ENCODE results near the gene CLNK. TPM values are rescaled to one million over a fixed set of nuclear protein-coding genes. Genes with fewer than 3 reads are reported as not detected.

Gene CLNK
- total and polyA plus RNA-seq, 5 donors from 2014 or later = 0.67 to 4.5 (median 2.5) TPM

- Mint-ChIP-seq H3K4me1 (peaks cover 0 to 3% (median 0%) of the 10 kb centered on the region in 4 donors), H3K4me3 (no peak overlapping the region)
Measured at GRCh38 chr4:10565166-10565780, 119.3 kb downstream of the CLNK start.

GRCh38 chr4:10554694-10555093, 129.9 kb downstream of the CLNK start:
- Mint-ChIP-seq H3K27ac (no peak overlapping the region), H3K36me3 (no peaks in the 10 kb centered on the region), H3K27me3 (no peaks in the 10 kb centered on the region), H3K9me3 (peaks cover 0 to 3% (median 0%) of the 10 kb centered on the region in 7 donors), H3K4me1 (peaks cover 0 to 5% (median 2%) of the 10 kb centered on the region in 4 donors), H3K4me3 (no peak overlapping the region)
- Histone ChIP-seq H3K9me3 (ENCODE audit: control insufficient read depth in 2 of 2, low read length in 2 of 2) (no peaks in the 10 kb centered on the region), H3K4me3 (ENCODE audit: low read depth, low read length) (no peak overlapping the region), H3K4me1 (ENCODE audit: control insufficient read depth, insufficient read depth, low read length, poor library complexity, severe bottlenecking) (no peaks in the 10 kb centered on the region), H3K27me3 (ENCODE audit: control insufficient read depth, insufficient read depth, low read length) (no peaks in the 10 kb centered on the region), H3K27ac (ENCODE audit: insufficient read depth, low read length, poor library complexity, severe bottlenecking) (no peak overlapping the region), H3K36me3 (ENCODE audit: control insufficient read depth, insufficient read depth, low read length) (no peaks in the 10 kb centered on the region)
- ATAC-seq (ENCODE audit: low read depth in 2 of 2) = peak; percentile 50 to 53
- peak; percentile 6 to 51 (median 28) for DNase-seq

More at GRCh38 chr4:10565166-10565780, 119.3 kb downstream of the CLNK start:
- no peaks in the 10 kb centered on the region for H3K9me3 Mint-ChIP-seq
- H3K27me3 Mint-ChIP-seq = peaks cover 4% of the 10 kb centered on the region
- Histone ChIP-seq H3K36me3 (ENCODE audit: control insufficient read depth, insufficient read depth, low read length) (no peaks in the 10 kb centered on the region), H3K4me3 (ENCODE audit: low read depth, low read length) (no peak overlapping the region), H3K4me1 (ENCODE audit: control insufficient read depth, insufficient read depth, low read length, poor library complexity, severe bottlenecking) (no peaks in the 10 kb centered on the region), H3K27me3 (ENCODE audit: control insufficient read depth, insufficient read depth, low read length) (peaks cover 2% of the 10 kb centered on the region), H3K27ac (ENCODE audit: insufficient read depth, low read length, poor library complexity, severe bottlenecking) (no peak overlapping the region), H3K9me3 (ENCODE audit: control insufficient read depth in 2 of 2, low read length in 2 of 2) (no peaks in the 10 kb centered on the region)
- no peak overlapping the region for H3K27ac Mint-ChIP-seq
- ATAC-seq (ENCODE audit: low read depth in 2 of 2) (no peak), DNase-seq (no peak)
- H3K36me3 Mint-ChIP-seq = peaks cover 3% of the 10 kb centered on the region

GRCh38 chr4:10554121-10554520, 130.4 kb downstream of the CLNK start:
- peaks cover 0 to 5% (median 2%) of the 10 kb centered on the region in 4 donors for H3K4me1 Mint-ChIP-seq
- DNase-seq = no peak
- no peak overlapping the region for H3K27ac Mint-ChIP-seq
- no peak for ATAC-seq (ENCODE audit: low read depth in 2 of 2)
- H3K4me3 Mint-ChIP-seq = no peak overlapping the region
- Histone ChIP-seq H3K9me3 (ENCODE audit: control insufficient read depth in 2 of 2, low read length in 2 of 2) (no peaks in the 10 kb centered on the region), H3K27ac (ENCODE audit: insufficient read depth, low read length, poor library complexity, severe bottlenecking) (no peak overlapping the region), H3K36me3 (ENCODE audit: control insufficient read depth, insufficient read depth, low read length) (no peaks in the 10 kb centered on the region), H3K4me1 (ENCODE audit: control insufficient read depth, insufficient read depth, low read length, poor library complexity, severe bottlenecking) (no peaks in the 10 kb centered on the region), H3K4me3 (ENCODE audit: low read depth, low read length) (no peak overlapping the region), H3K27me3 (ENCODE audit: control insufficient read depth, insufficient read depth, low read length) (no peaks in the 10 kb centered on the region)
- no peaks in the 10 kb centered on the region for H3K27me3 Mint-ChIP-seq
- H3K9me3 Mint-ChIP-seq = peaks cover 0 to 3% (median 0%) of the 10 kb centered on the region in 7 donors
- H3K36me3 Mint-ChIP-seq = no peaks in the 10 kb centered on the region

GRCh38 chr4:10552591-10553280, 131.8 kb downstream of the CLNK start:
- Histone ChIP-seq H3K9me3 (ENCODE audit: control insufficient read depth in 2 of 2, low read length in 2 of 2) (no peaks in the 10 kb centered on the region), H3K4me3 (ENCODE audit: low read depth, low read length) (no peak overlapping the region), H3K4me1 (ENCODE audit: control insufficient read depth, insufficient read depth, low read length, poor library complexity, severe bottlenecking) (no peaks in the 10 kb centered on the region), H3K27ac (ENCODE audit: insufficient read depth, low read length, poor library complexity, severe bottlenecking) (no peak overlapping the region), H3K27me3 (ENCODE audit: control insufficient read depth, insufficient read depth, low read length) (no peaks in the 10 kb centered on the region), H3K36me3 (ENCODE audit: control insufficient read depth, insufficient read depth, low read length) (no peaks in the 10 kb centered on the region)
- H3K9me3 Mint-ChIP-seq = peaks cover 0 to 3% (median 0%) of the 10 kb centered on the region in 7 donors
- no peak overlapping the region for H3K27ac Mint-ChIP-seq
- ATAC-seq (ENCODE audit: low read depth in 2 of 2) = no peak
- H3K4me1 Mint-ChIP-seq = peaks cover 0 to 5% (median 2%) of the 10 kb centered on the region in 4 donors
- H3K4me3 Mint-ChIP-seq = no peak overlapping the region
- DNase-seq = no peak
- H3K36me3 Mint-ChIP-seq = no peaks in the 10 kb centered on the region
- no peaks in the 10 kb centered on the region for H3K27me3 Mint-ChIP-seq

- H3K27me3 Mint-ChIP-seq = peaks cover 15% of the 10 kb centered on the region
- no peaks in the 10 kb centered on the region for H3K9me3 Mint-ChIP-seq
- no peak overlapping the region for H3K27ac Mint-ChIP-seq
- Histone ChIP-seq H3K27me3 (ENCODE audit: control insufficient read depth, insufficient read depth, low read length) (peaks cover 3% of the 10 kb centered on the region), H3K36me3 (ENCODE audit: control insufficient read depth, insufficient read depth, low read length) (no peaks in the 10 kb centered on the region), H3K4me3 (ENCODE audit: low read depth, low read length) (no peak overlapping the region), H3K4me1 (ENCODE audit: control insufficient read depth, insufficient read depth, low read length, poor library complexity, severe bottlenecking) (no peaks in the 10 kb centered on the region), H3K9me3 (ENCODE audit: control insufficient read depth in 2 of 2, low read length in 2 of 2) (no peaks in the 10 kb centered on the region), H3K27ac (ENCODE audit: insufficient read depth, low read length, poor library complexity, severe bottlenecking) (no peak overlapping the region)
- no peaks in the 10 kb centered on the region for H3K36me3 Mint-ChIP-seq
- H3K4me3 Mint-ChIP-seq = no peak overlapping the region
- DNase-seq = no peak
- no peaks in the 10 kb centered on the region for H3K4me1 Mint-ChIP-seq
- ATAC-seq (ENCODE audit: low read depth in 2 of 2) = no peak
Measured at GRCh38 chr4:10535912-10536311, 148.7 kb downstream of the CLNK start.

- Mint-ChIP-seq H3K9me3 (no peaks in the 10 kb centered on the region), H3K27me3 (peaks cover 19% of the 10 kb centered on the region), H3K36me3 (no peaks in the 10 kb centered on the region), H3K4me1 (no peaks in the 10 kb centered on the region), H3K4me3 (no peak overlapping the region), H3K27ac (peak overlapping the region in 1 of 3 donors; percentile 83)
- ATAC-seq (ENCODE audit: low read depth in 2 of 2) = no peak
- H3K4me1 ChIP-seq (ENCODE audit: control insufficient read depth, insufficient read depth, low read length, poor library complexity, severe bottlenecking) = no peaks in the 10 kb centered on the region
- no peaks in the 10 kb centered on the region for H3K9me3 ChIP-seq (ENCODE audit: control insufficient read depth in 2 of 2, low read length in 2 of 2)
- DNase-seq = no peak
- H3K4me3 ChIP-seq (ENCODE audit: low read depth, low read length) = no peak overlapping the region
- H3K27ac ChIP-seq (ENCODE audit: insufficient read depth, low read length, poor library complexity, severe bottlenecking) = no peak overlapping the region
- H3K36me3 ChIP-seq (ENCODE audit: control insufficient read depth, insufficient read depth, low read length) = no peaks in the 10 kb centered on the region
- peaks cover 7% of the 10 kb centered on the region for H3K27me3 ChIP-seq (ENCODE audit: control insufficient read depth, insufficient read depth, low read length)
Measured at GRCh38 chr4:10534820-10535219, 149.7 kb downstream of the CLNK start.

- no peaks in the 10 kb centered on the region for H3K4me1 Mint-ChIP-seq
- Histone ChIP-seq H3K4me3 (ENCODE audit: low read depth, low read length) (no peak overlapping the region), H3K27me3 (ENCODE audit: control insufficient read depth, insufficient read depth, low read length) (peaks cover 6% of the 10 kb centered on the region), H3K9me3 (ENCODE audit: control insufficient read depth in 2 of 2, low read length in 2 of 2) (no peaks in the 10 kb centered on the region), H3K27ac (ENCODE audit: insufficient read depth, low read length, poor library complexity, severe bottlenecking) (no peak overlapping the region), H3K4me1 (ENCODE audit: control insufficient read depth, insufficient read depth, low read length, poor library complexity, severe bottlenecking) (no peaks in the 10 kb centered on the region), H3K36me3 (ENCODE audit: control insufficient read depth, insufficient read depth, low read length) (no peaks in the 10 kb centered on the region)
- peaks cover 14% of the 10 kb centered on the region for H3K27me3 Mint-ChIP-seq
- H3K36me3 Mint-ChIP-seq = no peaks in the 10 kb centered on the region
- no peak overlapping the region for H3K27ac Mint-ChIP-seq
- H3K9me3 Mint-ChIP-seq = no peaks in the 10 kb centered on the region
- no peak overlapping the region for H3K4me3 Mint-ChIP-seq
- DNase-seq (no peak), ATAC-seq (ENCODE audit: low read depth in 2 of 2) (no peak)
Measured at GRCh38 chr4:10532155-10532554, 152.4 kb downstream of the CLNK start.
